Trophoblast cell (in vitro differentiated cells and primary cell): ENCODE data around the gene CELA1.
A peak's percentile ranks its signal among the peaks of the same experiment; 100 is the strongest.
"Not testable (repeated sequence)": the region's sequence is repeated elsewhere in the genome, so short reads cannot be mapped to it uniquely, and the experiment has no call there.

ENCODE experiments used
- DNase-seq, 2 donors: peaks; one replicate each; pipeline ENCODE4 v3.0.0-alpha.2; 2016
- H2AFZ ChIP-seq: 2 replicates; pipeline ENCODE4 v1.6.1; 2013; ENCODE audit warnings: low read length, moderate library complexity, mild to moderate bottlenecking; ENCODE audit not compliant: insufficient read depth, poor library complexity
- H2AK5ac ChIP-seq: 2 replicates; pipeline ENCODE4 v1.6.1; 2013; ENCODE audit warnings: mild to moderate bottlenecking, low read length
- H2BK120ac ChIP-seq: 2 replicates; pipeline ENCODE4 v1.6.1; 2013; ENCODE audit warnings: low read length, mild to moderate bottlenecking, moderate library complexity; ENCODE audit not compliant: insufficient read depth, poor library complexity
- H2BK12ac ChIP-seq: 2 replicates; pipeline ENCODE4 v1.6.1; 2013; ENCODE audit warnings: mild to moderate bottlenecking, low read length, moderate library complexity
- H2BK5ac ChIP-seq: 2 replicates; pipeline ENCODE4 v1.6.1; 2013; ENCODE audit warnings: low read length, low read depth, moderate library complexity, mild to moderate bottlenecking; ENCODE audit not compliant: poor library complexity
- H3K14ac ChIP-seq: 2 replicates; pipeline ENCODE4 v1.6.1; 2013; ENCODE audit warnings: mild to moderate bottlenecking, low read length
- H3K18ac ChIP-seq: 2 replicates; pipeline ENCODE4 v1.6.1; 2013; ENCODE audit warnings: mild to moderate bottlenecking, low read length
- H3K23ac ChIP-seq: 2 replicates; pipeline ENCODE4 v1.6.1; 2013; ENCODE audit warnings: low read length
- H3K27ac ChIP-seq: 2 replicates; pipeline ENCODE4 v1.5.1; 2013; ENCODE audit warnings: low read depth, mild to moderate bottlenecking, inconsistent platforms, low read length, moderate library complexity
- H3K27me3 ChIP-seq: 2 replicates; pipeline ENCODE4 v1.6.1; 2013; ENCODE audit warnings: inconsistent platforms, mild to moderate bottlenecking, low read length, moderate library complexity; ENCODE audit not compliant: insufficient read depth
- H3K36me3 ChIP-seq, 2 experiments: 1 replicate in 1 of 2; 2 replicates in 1 of 2; pipeline ENCODE4 v1.6.1; 2013; ENCODE audit warnings: low read length in 2 of 2, mild to moderate bottlenecking in 2 of 2, moderate library complexity in 1 of 2; ENCODE audit not compliant: insufficient read depth in 2 of 2, control insufficient read depth in 1 of 2
- H3K4ac ChIP-seq: 2 replicates; pipeline ENCODE4 v1.6.1; 2013; ENCODE audit warnings: low read depth, mild to moderate bottlenecking, low read length, moderate library complexity
- H3K4me1 ChIP-seq, 2 experiments: 1 replicate in 1 of 2; 2 replicates in 1 of 2; pipeline ENCODE4 v1.6.1; 2013; ENCODE audit warnings: low read length in 2 of 2, mild to moderate bottlenecking in 2 of 2, moderate library complexity in 1 of 2; ENCODE audit not compliant: insufficient read depth in 2 of 2, control insufficient read depth in 1 of 2
- H3K4me2 ChIP-seq: 2 replicates; pipeline ENCODE4 v1.6.1; 2013; ENCODE audit warnings: inconsistent platforms, mild to moderate bottlenecking, low read length, moderate library complexity
- H3K4me3 ChIP-seq: 2 replicates; pipeline ENCODE4 v1.5.1; 2013; ENCODE audit warnings: mild to moderate bottlenecking, low read depth, low read length, inconsistent platforms
- H3K79me1 ChIP-seq: one replicate; pipeline ENCODE4 v1.6.1; 2013; ENCODE audit warnings: low read length
- H3K79me2 ChIP-seq: 2 replicates; pipeline ENCODE4 v1.6.1; 2013; ENCODE audit warnings: low read length, mild to moderate bottlenecking; ENCODE audit not compliant: control insufficient read depth, insufficient read depth, poor library complexity
- H3K9ac ChIP-seq: 2 replicates; pipeline ENCODE4 v1.6.1; 2013; ENCODE audit warnings: mild to moderate bottlenecking, low read length
- H3K9me3 ChIP-seq: 2 replicates; pipeline ENCODE4 v1.6.1; 2013; ENCODE audit warnings: low read depth, mild to moderate bottlenecking, control low read depth, inconsistent platforms, low read length; ENCODE audit not compliant: insufficient read depth
- H4K12ac ChIP-seq: 2 replicates; pipeline ENCODE4 v1.6.1; 2013; ENCODE audit warnings: low read depth, mild to moderate bottlenecking, low read length, moderate library complexity
- H4K8ac ChIP-seq: 2 replicates; pipeline ENCODE4 v1.6.1; 2013; ENCODE audit warnings: low read depth, mild to moderate bottlenecking, low read length, moderate library complexity
- H4K91ac ChIP-seq: one replicate; pipeline ENCODE4 v1.6.1; 2013; ENCODE audit warnings: low read depth, mild to moderate bottlenecking, low read length, moderate library complexity
- WGBS: extraction: QIAGEN DNeasy Blood & Tissue Kit; methylation state at CpG from one replicate; pipeline ENCODE4 v1.1.7; 2013; ENCODE audit warnings: missing lambda C conversion rate; ENCODE audit not compliant: insufficient read length, insufficient coverage; ENCODE audit errors: extremely low coverage; 5-methylcytosine and 5-hydroxymethylcytosine counted together

CELA1 gene

GRCh38 chr12:51342416-51342815 lies 4.1 kb downstream of the CELA1 start:
- H4K8ac ChIP-seq: no peak overlapping the region
- no peak overlapping the region for H3K23ac ChIP-seq
- H3K36me3 ChIP-seq: no peaks in the 10 kb centered on the region
- no peak overlapping the region for H3K4me3 ChIP-seq
- H3K79me1 ChIP-seq: peaks cover 10% of the 10 kb centered on the region
- H3K9ac ChIP-seq: no peak overlapping the region
- H2AK5ac ChIP-seq: peak overlapping the region; percentile 40
- H2BK12ac ChIP-seq: peak overlapping the region; percentile 27
- no peak overlapping the region for H3K4me2 ChIP-seq
- H3K79me2 ChIP-seq: peaks cover 2% of the 10 kb centered on the region
- WGBS: no CpG with 5 or more reads among the region's 10 CpGs
- H3K27ac ChIP-seq: no peak overlapping the region
- no peak overlapping the region for H3K4ac ChIP-seq
- H4K12ac ChIP-seq: no peak overlapping the region
- DNase-seq: peak in 1 of 2 donors; percentile 23
- H3K14ac ChIP-seq: peak overlapping the region; percentile 4
- H3K9me3 ChIP-seq: peaks cover 4% of the 10 kb centered on the region
- H3K18ac ChIP-seq: no peak overlapping the region
- peaks cover 2 to 11% of the 10 kb centered on the region in 2 experiments for H3K4me1 ChIP-seq
- peak overlapping the region; percentile 10 for H2BK120ac ChIP-seq
- H4K91ac ChIP-seq: peak overlapping the region; percentile 4
- no peaks in the 10 kb centered on the region for H3K27me3 ChIP-seq
- no peak overlapping the region for H2AFZ ChIP-seq
- no peak overlapping the region for H2BK5ac ChIP-seq

GRCh38 chr12:51341251-51342007 lies 5.0 kb downstream of the CELA1 start:
- no peak overlapping the region for H3K27ac ChIP-seq

DNA sequence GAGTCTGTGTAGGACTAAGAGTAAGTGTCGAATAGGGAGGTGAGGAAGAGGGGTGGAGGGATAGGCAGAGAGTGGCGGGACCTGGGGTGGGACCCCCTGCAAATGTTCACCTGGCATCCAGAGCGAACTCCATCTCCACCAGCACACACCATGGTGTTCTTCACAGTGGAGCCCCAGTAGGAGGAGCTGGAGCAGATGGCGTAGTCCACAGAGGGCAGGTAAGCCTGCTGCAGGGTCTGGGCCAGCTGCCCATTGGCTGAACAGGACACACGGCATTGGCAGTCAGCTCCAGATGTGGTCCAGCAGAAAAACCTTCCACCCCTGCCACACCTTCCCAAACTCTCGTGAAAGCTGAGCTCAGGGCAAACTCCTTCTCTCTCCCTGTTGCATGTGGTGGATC lies 6.7 kb downstream of the CELA1 start:
- Histone ChIP-seq H3K36me3 (no peaks in the 10 kb centered on the region), H3K79me2 (peaks cover 2% of the 10 kb centered on the region), H3K14ac (no peak overlapping the region), H3K4me2 (no peak overlapping the region), H2BK5ac (no peak overlapping the region), H3K9me3 (peaks cover 4% of the 10 kb centered on the region), H3K4me1 (peaks cover 3 to 4% of the 10 kb centered on the region in 2 experiments), H3K18ac (no peak overlapping the region), H4K8ac (no peak overlapping the region), H3K27ac (no peak overlapping the region), H3K4me3 (peak overlapping the region; percentile 25), H3K9ac (no peak overlapping the region), H2BK120ac (no peak overlapping the region), H3K4ac (no peak overlapping the region), H3K79me1 (peaks cover 5% of the 10 kb centered on the region), H2BK12ac (no peak overlapping the region), H2AFZ (no peak overlapping the region), H2AK5ac (no peak overlapping the region), H3K27me3 (no peaks in the 10 kb centered on the region), H4K91ac (no peak overlapping the region), H4K12ac (no peak overlapping the region), H3K23ac (peak overlapping the region; percentile 37)
- WGBS: 100% methylated on average over 1 of the region's 6 CpGs
- DNase-seq: no peak

More at GRCh38 chr12:51341251-51342007, 5.0 kb downstream of the CELA1 start:
- WGBS: no CpG with 5 or more reads among the region's 9 CpGs
- H2AFZ ChIP-seq: peak overlapping the region; percentile 95
- H4K91ac ChIP-seq: peak overlapping the region; percentile 45
- H3K27me3 ChIP-seq: no peaks in the 10 kb centered on the region
- H3K4me3 ChIP-seq: no peak overlapping the region
- peaks cover 4% of the 10 kb centered on the region for H3K9me3 ChIP-seq
- H4K12ac ChIP-seq: peak overlapping the region; percentile 69
- H3K79me2 ChIP-seq: peaks cover 2% of the 10 kb centered on the region
- H3K14ac ChIP-seq: peak overlapping the region; percentile 46
- H2BK5ac ChIP-seq: peak overlapping the region; percentile 26
- no peak overlapping the region for H3K4ac ChIP-seq
- H3K23ac ChIP-seq: no peak overlapping the region
- peaks cover 5% of the 10 kb centered on the region for H3K79me1 ChIP-seq
- no peak overlapping the region for H3K9ac ChIP-seq
- peak overlapping the region; percentile 69 for H3K18ac ChIP-seq
- peak overlapping the region; percentile 78 for H2BK120ac ChIP-seq
- H3K36me3 ChIP-seq: no peaks in the 10 kb centered on the region
- H3K4me2 ChIP-seq: peak overlapping the region; percentile 57
- DNase-seq: peak; percentile 71 to 92
- peak overlapping the region; percentile 63 for H4K8ac ChIP-seq
- H3K4me1 ChIP-seq: peaks cover 4 to 10% of the 10 kb centered on the region in 2 experiments
- H2BK12ac ChIP-seq: peak overlapping the region; percentile 99
- no peak overlapping the region for H2AK5ac ChIP-seq

DNA sequence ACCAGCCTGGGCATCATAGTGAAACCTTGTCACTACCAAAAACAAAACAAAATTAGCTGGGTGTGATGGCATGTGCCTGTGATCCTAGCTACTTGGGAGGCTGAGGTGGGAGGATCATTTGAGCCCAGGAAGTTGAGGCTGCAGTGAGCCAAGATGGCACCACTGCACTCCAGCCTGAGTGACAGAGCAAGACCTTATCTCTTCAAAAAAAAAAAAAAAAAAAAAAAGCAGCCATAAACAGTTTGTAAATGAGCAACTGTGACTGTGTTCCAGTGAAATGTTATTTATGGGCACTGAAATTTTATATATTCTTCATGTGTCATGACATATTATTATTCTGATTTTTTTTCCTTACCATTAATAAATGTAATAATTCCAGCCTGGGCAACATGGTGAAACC lies 9.1 kb downstream of the CELA1 start:
- H3K4me2 ChIP-seq, H3K4ac ChIP-seq: not testable (repeated sequence)

More for the DNA sequence above, 9.1 kb downstream of the CELA1 start:
- not testable (repeated sequence) for H2BK120ac ChIP-seq, H2AK5ac ChIP-seq, H3K14ac ChIP-seq, H3K9ac ChIP-seq, H3K79me2 ChIP-seq, H3K79me1 ChIP-seq, H3K27me3 ChIP-seq, H2BK5ac ChIP-seq, H2AFZ ChIP-seq, H3K36me3 ChIP-seq, H2BK12ac ChIP-seq, H3K18ac ChIP-seq, H4K8ac ChIP-seq, DNase-seq, H3K9me3 ChIP-seq, H3K4me1 ChIP-seq, H3K23ac ChIP-seq, H3K27ac ChIP-seq, H4K12ac ChIP-seq, H3K4me3 ChIP-seq
- H4K91ac ChIP-seq: peak overlapping the region; percentile 48
